Esophagus (tissue), 2 donors: ENCODE data around the gene VAT1. TPM values are rescaled to one million over a fixed set of nuclear protein-coding genes. Genes with fewer than 3 reads are reported as not detected.
"Not testable (repeated sequence)": the region's sequence is repeated elsewhere in the genome, so short reads cannot be mapped to it uniquely, and the experiment has no call there.

Experiments used
- H3K27ac ChIP-seq, 2 donors: one replicate each; pipeline ENCODE4 v1.5.1; 2013; ENCODE audit warnings: low read depth in 2 of 2, mild to moderate bottlenecking in 2 of 2, inconsistent platforms in 1 of 2, low read length in 1 of 2, moderate library complexity in 1 of 2
- H3K27me3 ChIP-seq, 2 donors: one replicate each; pipeline ENCODE4 v1.6.1; 2013; ENCODE audit warnings: low read length in 2 of 2, control low read depth in 1 of 2, mild to moderate bottlenecking in 1 of 2; ENCODE audit not compliant: insufficient read depth in 2 of 2, control insufficient read depth in 1 of 2
- H3K36me3 ChIP-seq, 2 donors: one replicate each; pipeline ENCODE4 v1.6.1; 2013; ENCODE audit warnings: low read length in 1 of 2; ENCODE audit not compliant: control insufficient read depth in 2 of 2, insufficient read depth in 2 of 2
- H3K4me1 ChIP-seq, 2 donors: one replicate each; pipeline ENCODE4 v1.6.1; 2013; ENCODE audit warnings: low read length in 1 of 2; ENCODE audit not compliant: control insufficient read depth in 2 of 2, insufficient read depth in 2 of 2
- H3K4me3 ChIP-seq, 2 donors: one replicate each; pipeline ENCODE4 v1.5.1; 2013; ENCODE audit warnings: low read length in 2 of 2, mild to moderate bottlenecking in 2 of 2, low read depth in 1 of 2, moderate library complexity in 1 of 2
- H3K9me3 ChIP-seq, 2 donors: one replicate each; pipeline ENCODE4 v1.6.1; 2013; ENCODE audit warnings: mild to moderate bottlenecking in 2 of 2, low read depth in 1 of 2, low read length in 1 of 2, moderate library complexity in 1 of 2; ENCODE audit not compliant: control insufficient read depth in 2 of 2, insufficient read depth in 1 of 2
- WGBS, 2 donors: extraction: QIAGEN DNeasy Blood & Tissue Kit; methylation state at CpG; one replicate each; pipeline ENCODE4 v1.1.7; 2013; 5-methylcytosine and 5-hydroxymethylcytosine counted together
- polyA plus RNA-seq, 2 donors: library from polyadenylated mRNA; stranded (reverse); fragments of 200-250 nt; gene quantifications; one replicate each; pipeline ENCODE4 v1.2.3, GENCODE V29; 2013
- donor health status: healthy with polysubstance abuse.
- donor health status: Bipolar disorder and iron deficiency.

The VAT1 gene
- polyA plus RNA-seq, 2 donors = 97.6 to 103 TPM

GRCh38 chr17:42993913-42994312 is 28.3 kb downstream of the VAT1 start:
- not testable (repeated sequence) for H3K27me3 ChIP-seq, H3K27ac ChIP-seq, H3K4me1 ChIP-seq, H3K9me3 ChIP-seq, H3K4me3 ChIP-seq
- WGBS, 2 donors = 83% methylated on average over 10 of the region's 10 CpGs
- peaks cover 16 to 23% of the 10 kb centered on the region in 2 donors for H3K36me3 ChIP-seq

GRCh38 chr17:42992872-42993271 is 29.3 kb downstream of the VAT1 start:
- no peak overlapping the region for H3K27ac ChIP-seq
- peaks cover 0 to 2% of the 10 kb centered on the region in 2 donors for H3K4me1 ChIP-seq
- H3K36me3 ChIP-seq = peaks cover 19 to 28% of the 10 kb centered on the region in 2 donors
- H3K4me3 ChIP-seq = no peak overlapping the region
- WGBS, 2 donors = 79 to 85% methylated on average over 5 of the region's 5 CpGs
- H3K27me3 ChIP-seq = no peaks in the 10 kb centered on the region
- no peaks in the 10 kb centered on the region for H3K9me3 ChIP-seq

GRCh38 chr17:42991471-42991870 is 30.7 kb downstream of the VAT1 start:
- Histone ChIP-seq H3K9me3 (no peaks in the 10 kb centered on the region), H3K27me3 (no peaks in the 10 kb centered on the region), H3K27ac (no peak overlapping the region), H3K36me3 (peaks cover 22 to 34% of the 10 kb centered on the region in 2 donors), H3K4me1 (no peaks in the 10 kb centered on the region), H3K4me3 (no peak overlapping the region)
- 92 to 96% methylated on average over 6 of the region's 6 CpGs for WGBS, 2 donors

- no peak overlapping the region for H3K27ac ChIP-seq
- no peaks in the 10 kb centered on the region for H3K27me3 ChIP-seq
- no peak overlapping the region for H3K4me3 ChIP-seq
- no peaks in the 10 kb centered on the region for H3K4me1 ChIP-seq
- peaks cover 22 to 37% of the 10 kb centered on the region in 2 donors for H3K36me3 ChIP-seq
- H3K9me3 ChIP-seq = no peaks in the 10 kb centered on the region
- WGBS, 2 donors = 73 to 85% methylated on average over 6 of the region's 6 CpGs
These were observed 32.2 kb downstream of the VAT1 start for GRCh38 chr17:42989726-42990652.

- no peak overlapping the region for H3K4me3 ChIP-seq
- H3K9me3 ChIP-seq = no peaks in the 10 kb centered on the region
- 91% methylated on average over 5 of the region's 5 CpGs for WGBS, 2 donors
- H3K27me3 ChIP-seq = no peaks in the 10 kb centered on the region
- H3K36me3 ChIP-seq = peaks cover 22 to 37% of the 10 kb centered on the region in 2 donors
- no peak overlapping the region for H3K27ac ChIP-seq
- no peaks in the 10 kb centered on the region for H3K4me1 ChIP-seq
These were observed 33.0 kb downstream of the VAT1 start for GRCh38 chr17:42989141-42989540.

- H3K4me3 ChIP-seq = no peak overlapping the region
- H3K27ac ChIP-seq = no peak overlapping the region
- 0 to 11% methylated on average over 1 of the region's 1 CpG for WGBS, 2 donors
- no peaks in the 10 kb centered on the region for H3K27me3 ChIP-seq
- H3K4me1 ChIP-seq = no peaks in the 10 kb centered on the region
- H3K9me3 ChIP-seq = no peaks in the 10 kb centered on the region
- H3K36me3 ChIP-seq = peaks cover 6 to 21% of the 10 kb centered on the region in 2 donors
These were observed 37.0 kb downstream of the VAT1 start for GRCh38 chr17:42985225-42985624.

GRCh38 chr17:42982266-42982665 is 39.9 kb downstream of the VAT1 start:
- H3K27me3 ChIP-seq = no peaks in the 10 kb centered on the region
- H3K4me3 ChIP-seq = no peak overlapping the region
- H3K27ac ChIP-seq = no peak overlapping the region
- H3K9me3 ChIP-seq = no peaks in the 10 kb centered on the region
- H3K36me3 ChIP-seq = peaks cover 0 to 5% of the 10 kb centered on the region in 2 donors
- H3K4me1 ChIP-seq = peaks cover 0 to 4% of the 10 kb centered on the region in 2 donors

GRCh38 chr17:42980766-42981397 is 41.3 kb downstream of the VAT1 start:
- Histone ChIP-seq H3K9me3 (no peaks in the 10 kb centered on the region), H3K4me3 (peak overlapping the region; percentile 75 to 97), H3K27me3 (no peaks in the 10 kb centered on the region), H3K4me1 (peaks cover 0 to 4% of the 10 kb centered on the region in 2 donors), H3K27ac (peak overlapping the region; percentile 87 to 93), H3K36me3 (peaks cover 0 to under 1% of the 10 kb centered on the region in 2 donors)
- WGBS, 2 donors = 0% methylated on average over 56 to 67 of the region's 67 CpGs

GRCh38 chr17:42980274-42980765 is 41.9 kb downstream of the VAT1 start, which contains the start of gene RUNDC1:
TSS of gene RUNDC1 (plus strand) at chr17:42980565. CDS start at chr17:42980577, 12 bp downstream.
- H3K27me3 ChIP-seq = no peaks in the 10 kb centered on the region
- H3K4me3 ChIP-seq = peak within 1 kb of the TSS; percentile 75 to 97
- H3K9me3 ChIP-seq = no peaks in the 10 kb centered on the region
- H3K27ac ChIP-seq = peak within 1 kb of the TSS; percentile 87 to 93
- WGBS, 2 donors = 0 to 1% methylated on average over 23 to 39 of the region's 39 CpGs
- H3K36me3 ChIP-seq = no peaks in the 10 kb centered on the region
- peaks cover 0 to 4% of the 10 kb centered on the region in 2 donors for H3K4me1 ChIP-seq
